Heart left ventricle (tissue), 13 donors: Measurements from ENCODE around the gene LNPEP.

ENCODE experiments used
- CTCF ChIP-seq, 12 donors: fragments of 200-600 bp; sonication (generic) in 4 of 12; IDR thresholded peaks; one replicate each; pipeline versions ENCODE4 v1.5.0 to v1.8.0; 2018 to 2022; ENCODE audit warnings: antibody characterized with exemption in 12 of 12, mild to moderate bottlenecking in 5 of 12
- POLR2A ChIP-seq, 2 donors: fragments of 450-650 bp; IDR thresholded peaks; one replicate each; pipeline ENCODE4 v1.6.1; 2017; ENCODE audit warnings: antibody characterized with exemption in 2 of 2, mild to moderate bottlenecking in 2 of 2, moderate library complexity in 2 of 2
- donor health status: ischemic (EF 13 %, LVEDD 7.1; RV severe dilation, severe dysfunction).
- donor health status: DM: no; HTN: yes; CAD: no.
- donor health status: DM: no; HTN: no; CAD: no.
- donor health status: ischemic (EF 25% LVEDD 6.9; RV normal size, moderate dysfunction).
- donor health status: ischemic (EF 25% LVEDD 5.7; RV mildly dilated, moderate dysfunction).
- donor health status: ischemic (EF 35%, LVEDD 5.7; RV mildly dilated, moderate dysfunction).
- donor health status: nonischemic (EF 11% LVEDD 7.7; RV severe dilation, severe dysfunction).
- donor health status: DM: yes; HTN: yes; CAD: no.
- donor health status: PGD.
- donor health status: ischemic (EF 29% LVEDD 5.4; RV normal size, mild dysfunction).
- donor health status: nonischemic (EF 23%, LVEDD 6.1; RV moderate dilation, normal function).

- TF ChIP-seq CTCF (IDR thresholded peaks at IDR 0.05) (no peak), POLR2A (IDR thresholded peaks at IDR 0.05) (no peak)
These were observed 74.7 kb downstream of the LNPEP start for GRCh38 chr5:97010606-97011005.
